Posterior cingulate gyrus (tissue), 11 donors: ENCODE data around the gene VIT.

Experiments used
- DNase-seq, 10 donors: peaks; one replicate each; pipeline versions ENCODE4 v3.0.0 to v3.0.0-alpha.2; 2020 to 2021; ENCODE audit warnings: mixed read lengths in 3 of 10
- intact Hi-C: fragments of 100-400 bp; cut with DNase I; formaldehyde crosslinking; loops from one replicate; pipeline ENCODE4 v1.15.1; 2023

Gene VIT

DNA sequence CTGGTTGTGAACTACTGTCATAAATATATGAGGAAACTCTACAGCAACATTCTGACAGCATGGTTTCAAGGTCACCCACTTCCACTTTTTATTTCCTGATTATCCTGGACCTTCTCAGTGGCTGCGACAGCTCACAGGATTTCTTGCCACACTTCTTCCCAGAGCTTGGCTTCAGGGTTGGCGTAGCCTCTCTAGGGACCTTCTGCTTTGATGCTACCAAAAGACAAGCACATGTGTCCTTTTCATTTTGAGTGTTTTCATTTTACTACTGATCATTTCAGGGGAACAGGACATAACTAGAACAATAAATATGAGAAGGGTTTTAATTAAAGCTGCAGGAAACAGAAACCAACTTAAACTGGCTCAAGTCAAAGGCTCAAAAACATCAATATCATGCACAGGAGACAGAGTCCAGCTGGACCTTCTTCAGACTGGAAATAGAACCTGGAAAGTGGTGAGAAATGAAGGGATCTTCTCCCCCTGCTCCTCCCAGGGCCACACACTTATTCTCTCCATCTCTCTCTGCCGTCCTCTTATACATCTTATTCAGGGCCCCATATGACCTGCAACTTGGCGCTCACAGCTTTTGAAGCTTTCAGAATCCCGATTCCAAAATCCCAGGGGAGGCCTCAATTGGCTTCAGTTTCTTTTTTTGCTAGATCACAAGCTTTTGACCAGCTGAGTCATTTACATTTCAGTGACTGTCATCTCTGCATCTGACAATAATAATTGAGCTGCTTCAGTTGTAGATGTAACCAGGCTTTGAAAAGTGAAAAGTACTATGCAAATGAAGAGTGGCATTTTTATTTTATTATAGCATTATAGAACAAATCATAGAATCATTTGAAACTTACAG, 9.7 kb downstream of the VIT start:
- no peak for DNase-seq

DNA sequence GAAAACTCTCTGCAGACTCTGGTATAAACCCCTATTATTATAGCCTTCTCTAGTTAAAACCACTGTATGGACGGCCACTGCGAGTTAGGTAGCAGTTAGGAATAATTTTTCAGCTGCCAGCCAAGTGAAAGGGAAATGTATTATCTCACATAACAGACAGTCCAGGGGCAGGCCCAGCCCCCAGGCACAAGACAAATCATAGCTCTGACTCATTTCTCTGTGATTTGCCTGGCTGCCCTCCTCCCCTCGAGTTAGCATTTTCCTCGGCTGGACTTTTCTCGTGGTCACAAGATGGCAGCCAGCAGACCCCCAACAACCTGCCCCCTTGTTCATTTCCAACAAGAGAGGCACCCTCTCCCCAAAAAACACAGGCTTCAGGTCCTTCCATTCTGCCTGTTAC, 10.5 kb downstream of the VIT start:
- intact Hi-C loops, result no loop called here

More for the DNA sequence above, 9.7 kb downstream of the VIT start:
- intact Hi-C loops, result no loop called here

DNA sequence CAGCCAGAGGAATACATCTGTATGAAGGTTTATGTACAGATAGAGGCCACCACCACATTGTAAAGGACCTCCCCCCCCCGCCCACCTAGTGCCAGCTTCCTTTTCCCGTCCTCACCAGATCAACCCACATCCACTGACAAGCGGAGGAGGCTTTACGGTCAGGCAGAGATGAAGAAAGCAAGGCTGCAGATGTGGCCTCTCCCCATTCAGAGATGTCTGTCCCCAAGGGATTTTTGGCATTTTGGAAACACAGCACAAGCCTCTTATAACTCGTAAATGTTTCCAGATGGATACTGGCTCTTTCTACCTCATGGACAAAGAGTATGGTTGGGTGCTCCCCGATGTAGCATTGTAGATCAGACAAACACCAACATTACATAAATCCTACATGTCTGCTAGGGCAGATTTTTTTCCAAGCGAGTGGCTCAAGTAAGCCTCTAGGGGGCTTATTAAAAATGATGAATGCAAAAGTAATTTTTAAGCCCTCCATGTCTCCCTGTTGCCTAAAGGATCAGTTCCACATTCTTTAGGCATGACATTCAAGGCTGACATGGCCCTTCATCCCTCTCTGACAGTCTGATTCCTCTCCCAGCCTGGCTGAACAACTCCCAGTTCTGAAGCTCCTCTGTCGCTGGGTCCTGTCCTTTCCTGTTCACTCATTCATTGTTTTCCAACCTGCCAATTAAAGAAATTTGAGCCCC, 11.7 kb downstream of the VIT start:
- DNase-seq, result no peak
- intact Hi-C loops, result no loop called here

More for the DNA sequence above, 10.5 kb downstream of the VIT start:
- DNase-seq, result no peak

DNA sequence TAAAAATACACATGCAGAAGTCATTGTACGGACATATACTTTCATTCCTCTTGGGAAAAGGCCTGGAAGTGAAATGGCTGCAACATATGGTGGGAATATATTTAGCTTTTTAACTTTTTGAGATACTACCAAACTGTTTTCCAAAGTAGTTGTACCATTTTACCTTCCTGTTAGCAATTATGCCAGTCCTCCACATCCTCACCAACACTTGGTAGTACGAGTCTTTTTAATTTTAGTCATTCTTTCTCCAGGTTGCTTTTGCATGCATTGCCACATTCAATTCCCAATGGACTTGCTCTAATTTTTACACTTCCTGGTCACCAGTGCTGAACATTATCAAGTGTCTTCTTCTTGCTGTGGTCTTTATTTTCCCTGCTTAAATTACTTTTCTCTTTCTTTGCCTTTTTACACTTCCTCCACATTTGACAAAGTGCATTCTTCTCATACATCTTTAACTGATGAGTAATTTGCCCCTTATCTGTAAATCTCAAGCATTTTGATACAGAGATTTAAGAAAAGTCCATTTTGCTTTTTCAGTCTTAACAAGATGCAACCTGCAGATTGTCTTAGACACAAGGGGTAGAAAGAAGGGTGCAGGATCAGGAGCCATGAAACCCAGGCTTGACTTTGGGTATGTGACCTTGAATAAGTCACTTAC, 14.5 kb downstream of the VIT start:
- intact Hi-C loops, result no loop called here

DNA sequence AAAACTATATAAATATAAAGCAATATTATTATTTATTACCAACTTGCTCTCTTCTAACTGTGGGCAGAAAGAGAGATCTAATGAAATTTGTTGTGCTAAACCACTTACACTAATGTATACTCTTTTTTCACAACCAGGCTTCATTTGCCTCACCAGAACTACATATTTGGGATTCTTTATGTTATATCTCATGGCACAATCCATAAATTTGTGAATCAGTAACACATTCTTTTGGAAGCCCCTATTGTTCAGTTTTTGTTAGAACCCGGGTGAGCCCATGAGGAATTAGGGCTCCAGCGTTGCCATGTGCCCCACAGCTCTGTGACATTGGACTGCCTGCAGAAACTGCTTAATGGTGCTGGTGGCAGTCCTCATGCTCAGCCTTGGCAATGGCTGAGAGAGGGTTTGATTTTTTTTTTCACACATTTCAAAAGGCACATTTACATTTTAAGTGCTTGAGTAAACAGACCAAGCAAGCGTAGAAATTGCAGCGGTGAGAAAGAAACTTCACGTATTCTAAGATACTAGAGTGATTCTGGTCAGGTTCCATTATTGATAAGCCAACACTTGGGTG, 15.3 kb downstream of the VIT start:
- no peak for DNase-seq
- intact Hi-C loops, result no loop called here

More for the DNA sequence above, 14.5 kb downstream of the VIT start:
- no peak for DNase-seq

DNA sequence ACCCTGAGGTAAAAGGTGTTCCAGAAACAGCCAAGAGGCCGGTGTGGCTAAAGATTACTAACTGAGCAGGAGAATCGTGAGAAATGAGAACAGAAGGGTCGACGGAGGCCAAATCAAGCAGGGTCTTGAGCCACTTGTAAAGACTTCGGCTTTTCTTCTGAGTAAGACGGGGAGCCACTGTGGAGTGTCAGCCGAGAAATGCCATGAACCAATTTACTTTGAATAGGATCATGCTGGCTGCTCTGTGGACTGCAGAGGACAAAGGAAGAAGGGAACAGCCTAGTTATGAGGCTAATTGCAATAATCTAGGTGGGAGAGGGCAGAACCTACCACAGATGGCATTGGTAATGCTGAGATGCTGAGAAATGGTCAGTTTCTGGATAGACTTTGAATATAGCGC, 16.8 kb downstream of the VIT start:
- intact Hi-C loops, result no loop called here
- DNase-seq, result no peak

DNA sequence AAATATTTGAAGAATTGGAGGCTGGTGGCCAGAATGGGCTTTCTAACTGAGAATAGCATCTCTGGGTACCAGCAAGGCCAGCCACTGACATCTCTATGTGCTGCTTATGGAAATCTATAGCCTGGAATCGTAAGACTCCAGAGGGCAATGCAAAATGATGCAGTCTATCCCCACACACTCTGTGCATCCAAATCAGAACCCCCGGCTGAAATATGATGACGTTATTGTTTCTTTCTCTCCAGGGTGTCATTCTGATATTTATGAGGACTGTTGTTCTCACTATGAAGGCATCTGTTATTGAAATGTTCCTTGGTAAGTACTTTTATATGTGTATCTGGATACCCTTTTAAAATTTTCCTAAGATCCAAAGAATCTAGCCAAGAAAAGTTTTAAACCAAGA, 19.6 kb downstream of the VIT start:
- intact Hi-C loops, result no loop called here

DNA sequence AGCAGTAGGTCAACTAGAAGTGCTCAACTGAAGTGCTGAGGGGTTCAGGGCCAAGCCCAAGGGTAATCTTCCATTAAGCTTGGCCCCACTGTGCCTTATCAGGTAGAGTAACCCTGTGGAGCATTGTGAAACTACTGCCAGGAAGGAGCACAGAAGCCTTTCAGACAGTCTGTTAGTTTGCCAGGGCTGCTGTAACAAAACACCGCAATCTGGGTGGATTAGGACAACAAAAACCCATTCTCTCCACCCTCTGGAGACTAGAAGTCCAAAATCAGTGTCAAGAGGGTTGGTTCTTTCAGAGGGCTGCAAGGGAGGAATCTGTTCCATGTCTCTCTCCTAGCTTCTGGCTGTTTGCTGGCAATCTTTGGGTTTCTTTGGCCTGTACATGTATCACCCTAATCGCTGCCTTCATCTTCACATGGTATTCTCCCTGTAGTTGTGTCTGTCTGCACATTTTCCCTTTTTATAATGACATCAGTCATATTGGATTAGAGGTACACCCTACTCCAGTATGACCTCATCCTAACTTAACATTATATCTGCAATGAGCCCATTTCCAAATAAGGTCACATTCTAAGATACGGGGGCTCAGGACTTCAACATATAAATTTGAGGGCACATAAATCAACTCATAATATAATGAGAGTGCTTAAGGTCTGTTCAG, 21.2 kb downstream of the VIT start:
- intact Hi-C loops, result no loop called here
- no peak for DNase-seq

More for the DNA sequence above, 19.6 kb downstream of the VIT start:
- DNase-seq, result no peak

DNA sequence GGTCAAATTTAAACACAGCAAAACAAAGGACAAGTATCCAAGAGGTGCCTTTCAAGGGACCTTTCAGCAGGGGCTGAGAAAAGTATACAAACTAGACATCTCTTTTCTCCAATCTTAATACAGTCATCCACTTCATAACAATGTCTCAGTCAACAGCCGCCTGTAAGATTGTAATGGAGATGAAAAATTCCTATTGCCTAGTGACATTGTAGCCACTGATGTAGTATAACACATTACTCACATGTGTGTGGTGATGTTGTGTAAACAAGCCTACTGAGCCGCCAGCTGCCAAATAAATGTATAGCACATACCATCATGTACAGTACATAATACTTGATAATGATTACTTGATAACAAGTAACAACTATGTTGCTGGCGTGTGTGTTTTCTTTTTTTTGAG, 31.0 kb downstream of the VIT start:
- intact Hi-C loops, result no loop called here
- no peak for DNase-seq

DNA sequence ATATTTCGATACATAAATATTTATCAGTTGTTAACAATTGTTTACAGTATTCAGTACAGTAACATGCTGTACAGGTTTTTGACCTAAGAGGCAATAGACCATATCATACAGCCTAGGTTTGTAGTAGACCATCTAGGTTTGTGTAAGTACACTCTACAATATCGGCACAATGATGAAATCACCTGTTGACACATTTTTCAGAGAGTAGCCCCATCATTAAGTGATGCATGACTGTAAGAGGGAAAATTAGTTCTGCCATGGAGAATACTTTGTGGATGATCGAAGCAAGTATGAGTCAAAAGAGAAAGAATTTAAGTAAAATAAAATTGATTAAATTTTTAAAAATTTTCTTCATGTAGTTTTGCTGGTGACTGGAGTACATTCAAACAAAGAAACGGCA, 32.6 kb downstream of the VIT start:
- intact Hi-C loops, result no loop called here
- DNase-seq, result no peak

DNA sequence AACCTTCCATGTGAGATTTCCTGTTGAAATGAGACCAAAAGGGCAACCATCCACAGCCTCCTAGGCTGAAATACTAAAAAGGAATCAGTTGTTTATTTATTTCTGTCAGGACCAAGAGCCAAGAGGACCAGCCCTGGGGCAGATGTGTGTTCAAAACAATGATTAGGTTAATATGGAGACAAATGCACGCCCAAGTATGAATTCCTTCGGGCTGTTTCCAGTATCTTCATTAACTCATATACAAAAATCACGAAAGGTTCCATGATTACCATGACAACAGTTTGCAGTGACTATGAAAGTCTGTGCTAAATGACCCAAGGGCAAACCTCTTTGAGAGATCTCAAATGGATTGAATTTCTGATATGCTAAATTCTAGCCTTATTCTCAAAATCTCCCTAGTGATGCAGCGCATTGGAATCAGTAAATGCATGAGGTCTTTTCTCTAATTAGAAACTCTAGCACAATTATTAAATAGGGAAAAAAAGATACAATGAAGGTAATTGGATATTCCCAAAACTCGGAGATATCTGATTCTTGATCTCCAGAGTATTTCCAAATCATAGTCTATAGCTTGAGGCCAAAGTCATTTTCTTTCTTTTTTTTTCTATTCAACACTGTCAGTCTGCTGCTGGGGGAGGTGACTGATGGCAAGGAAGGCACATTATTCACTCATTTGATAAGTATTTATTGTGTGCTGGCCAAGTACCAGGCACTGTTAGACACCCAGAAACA, 35.6 kb downstream of the VIT start:
- intact Hi-C loops, result no loop called here
- no peak for DNase-seq

DNA sequence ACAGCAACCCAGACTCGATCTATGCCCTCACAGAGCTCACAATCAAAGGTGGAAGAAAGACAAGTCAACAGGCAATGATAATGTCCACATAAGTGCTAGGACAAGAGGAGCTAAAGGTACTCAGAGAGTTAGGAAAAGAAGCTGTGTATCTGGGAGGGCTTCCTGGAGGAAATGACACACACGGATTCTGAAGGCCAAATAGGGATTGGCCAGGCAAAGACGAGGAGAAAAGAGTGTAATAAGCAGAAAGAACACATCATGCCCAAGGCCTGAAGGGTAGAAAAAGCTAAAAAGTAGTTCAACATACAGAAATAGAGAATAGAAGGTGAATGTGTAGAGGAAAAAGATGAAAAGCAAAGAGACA, 36.1 kb downstream of the VIT start:
- DNase-seq, result no peak
- intact Hi-C loops, result no loop called here

DNA sequence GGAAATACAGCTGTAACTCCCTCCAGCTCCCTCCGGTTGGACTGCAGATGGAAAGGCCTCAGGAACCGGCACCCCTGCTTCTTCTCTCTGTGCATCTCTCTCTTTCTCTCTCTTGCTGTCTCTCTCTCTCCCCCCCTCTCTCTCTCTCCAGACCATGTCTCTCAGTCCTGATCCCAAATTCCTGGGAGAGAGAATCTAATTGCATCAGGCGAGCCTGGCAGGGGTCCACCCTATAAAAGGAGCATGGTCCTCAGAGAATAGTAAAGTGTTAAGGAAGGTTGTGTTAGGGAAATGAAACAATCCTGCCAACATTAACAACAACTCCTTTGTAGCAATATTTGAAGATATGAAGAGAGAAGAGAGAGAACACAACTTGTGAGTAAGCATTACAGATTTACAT, 36.7 kb downstream of the VIT start:
- intact Hi-C loops, result no loop called here
- DNase-seq, result no peak

DNA sequence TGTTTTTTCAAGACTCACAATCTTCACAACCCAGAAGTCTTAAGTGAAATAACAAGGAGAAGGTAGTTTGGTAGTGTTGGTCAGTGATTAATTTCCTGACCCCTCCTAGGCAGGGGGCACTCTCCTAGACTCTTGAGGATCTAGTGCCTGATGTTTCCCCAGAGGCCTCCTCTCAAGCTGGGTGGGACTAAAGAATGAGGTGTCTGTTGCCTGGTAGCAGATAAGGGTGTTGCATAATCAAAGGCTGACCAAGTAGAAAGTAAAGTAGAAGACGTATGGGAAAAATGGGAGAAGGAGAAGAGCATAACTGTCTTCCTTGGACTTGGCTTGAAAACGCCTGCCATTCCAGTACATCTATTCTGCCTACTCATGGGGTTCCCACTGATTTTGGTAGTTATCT, 37.8 kb downstream of the VIT start:
- intact Hi-C loops, result no loop called here
- DNase-seq, result no peak

DNA sequence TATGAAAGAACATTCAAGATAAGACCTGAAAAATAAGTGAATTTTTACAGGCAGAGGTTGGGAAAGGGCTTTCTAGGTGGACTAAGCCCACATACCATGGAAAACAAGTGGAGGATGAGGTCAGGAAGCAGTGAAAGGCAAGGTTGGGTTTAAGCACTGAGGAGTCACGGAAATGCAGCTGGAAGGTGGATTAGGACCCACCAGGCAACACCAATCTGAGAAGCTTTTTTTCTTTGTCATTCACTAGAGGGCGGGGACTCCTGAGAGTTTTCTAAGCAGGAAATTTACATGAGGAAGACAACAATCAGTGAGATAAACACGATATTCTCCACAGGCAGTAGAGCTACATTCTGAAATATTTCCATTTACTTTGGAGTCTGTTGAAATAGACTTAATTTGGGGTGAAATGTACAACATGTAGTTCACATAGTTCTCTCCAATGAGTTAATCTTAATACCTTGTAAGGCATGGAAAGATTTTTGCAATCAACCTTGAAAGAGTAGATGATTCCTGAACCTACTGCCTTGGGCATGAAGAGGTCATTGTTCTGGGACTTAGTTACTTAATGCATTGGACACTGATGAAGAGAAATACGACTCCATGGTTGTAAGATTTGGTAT, 40.7 kb downstream of the VIT start:
- no peak for DNase-seq
- intact Hi-C loops, result no loop called here

DNA sequence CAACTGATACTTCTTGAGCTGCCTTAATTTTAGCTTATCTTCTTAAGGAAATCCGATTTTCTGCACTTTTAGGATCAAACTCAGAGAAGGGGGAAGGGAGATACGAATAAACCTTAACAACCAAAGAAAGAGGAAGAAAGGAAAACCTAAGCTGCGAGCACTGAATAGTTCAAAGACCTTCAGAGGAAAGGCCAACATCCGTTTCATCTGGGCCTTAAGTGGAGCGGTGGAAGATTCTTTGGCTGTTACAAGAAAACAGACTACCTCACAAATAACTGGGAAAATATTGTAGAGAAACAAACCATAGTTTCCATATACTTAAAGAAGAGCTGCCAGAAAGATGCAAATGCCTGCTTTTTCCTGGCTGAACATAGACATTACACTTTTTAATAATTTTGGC, 43.6 kb downstream of the VIT start:
- intact Hi-C loops, result no loop called here
- DNase-seq, result no peak

DNA sequence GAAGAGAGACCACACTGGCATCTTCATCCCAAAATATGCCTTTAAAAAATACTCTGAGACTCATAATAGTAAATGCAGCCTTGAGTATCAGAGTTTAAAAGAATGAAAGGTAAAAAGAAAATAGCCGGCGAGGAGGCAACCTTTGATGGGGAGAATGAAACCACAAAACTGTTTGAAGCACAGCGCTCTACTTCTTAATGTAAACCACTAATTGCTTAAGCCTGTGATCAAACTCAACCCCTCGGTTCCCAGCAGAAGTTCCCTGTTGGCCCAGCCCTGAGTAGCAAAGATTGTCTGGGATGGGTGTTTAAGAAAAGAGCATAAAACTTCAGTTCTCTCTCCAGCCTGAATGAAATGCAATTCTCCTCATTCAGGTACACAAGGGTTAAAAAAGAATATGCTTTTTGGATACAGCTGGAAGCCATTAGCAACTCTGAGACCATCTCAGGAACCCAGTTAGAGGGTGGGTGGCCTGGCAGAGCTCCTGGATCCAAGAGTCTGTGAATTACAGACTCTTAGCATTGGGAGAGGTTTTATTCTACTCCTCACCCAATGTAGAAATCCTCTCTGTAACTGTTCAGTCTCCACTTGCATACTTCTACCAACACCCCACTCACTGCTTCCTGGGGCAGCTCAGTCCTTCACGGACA, 44.8 kb downstream of the VIT start:
- intact Hi-C loops, result no loop called here
- DNase-seq, result no peak

DNA sequence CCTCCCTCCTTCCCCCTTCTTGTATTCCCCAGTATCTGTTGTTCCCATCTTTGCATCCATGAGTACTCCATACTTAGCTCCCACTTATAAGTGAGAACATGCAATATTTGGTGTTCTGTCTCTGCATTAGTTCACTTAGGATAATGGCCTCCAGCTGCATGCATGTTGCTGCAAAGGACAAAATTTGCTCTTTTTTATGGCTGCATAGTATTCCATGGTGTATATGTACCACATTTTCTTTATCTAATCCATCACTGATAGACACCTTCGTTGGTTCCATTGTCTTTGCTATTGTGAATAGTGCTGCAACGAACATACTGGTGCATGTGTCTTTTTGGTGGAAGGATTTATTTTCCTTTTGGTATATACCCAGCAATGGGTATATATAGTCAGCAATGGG, 47.4 kb downstream of the VIT start:
- no peak for DNase-seq
- intact Hi-C loops, result no loop called here

DNA sequence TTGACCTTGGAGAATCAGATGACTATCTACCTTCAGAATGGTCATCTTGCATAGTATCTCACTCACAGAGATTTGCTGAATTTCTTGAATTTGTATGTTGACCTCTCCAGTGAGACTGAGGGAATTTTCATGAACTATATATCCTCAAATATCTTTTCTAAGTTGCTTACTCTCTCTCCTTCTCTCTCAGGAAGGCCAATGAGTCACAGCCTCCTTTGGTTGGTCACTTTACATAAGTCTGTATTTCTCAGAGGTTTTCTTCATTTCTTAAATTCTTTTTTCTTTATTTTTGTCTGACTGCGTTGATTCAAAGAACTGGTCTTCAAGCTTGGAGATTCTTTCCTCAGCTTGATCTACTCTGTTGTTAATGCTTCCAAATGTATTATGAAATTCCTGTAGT, 51.7 kb downstream of the VIT start:
- intact Hi-C loops, result no loop called here
- no peak for DNase-seq
